Smooth muscle cell (in vitro differentiated cells): ENCODE data around the gene SMAD3. TPM values are rescaled to one million over a fixed set of nuclear protein-coding genes. Genes with fewer than 3 reads are reported as not detected.

Experiments used
- DNase-seq: peaks from one replicate; lab custom pipeline; 2025; ENCODE audit not compliant: unreplicated experiment; lab: John Stamatoyannopoulos, UW
- H2AFZ ChIP-seq: fragments of 200-600 bp; sonication (generic); 2 replicates; pipeline ENCODE4 v1.6.0; 2016; ENCODE audit warnings: antibody characterized with exemption, low read depth, mild to moderate bottlenecking
- H3F3A ChIP-seq: fragments of 200-600 bp; sonication (generic); 2 replicates; pipeline ENCODE4 v1.6.0; 2017; ENCODE audit warnings: antibody characterized with exemption, low read depth
- H3K27ac ChIP-seq: fragments of 200-600 bp; sonication (generic); 2 replicates; pipeline ENCODE4 v1.5.1; 2016; ENCODE audit warnings: low read depth, mild to moderate bottlenecking
- H3K27me3 ChIP-seq: fragments of 200-600 bp; sonication (generic); 2 replicates; pipeline ENCODE4 v1.6.1; 2016; ENCODE audit warnings: low read depth, mild to moderate bottlenecking
- H3K36me3 ChIP-seq: fragments of 200-600 bp; sonication (generic); 2 replicates; pipeline ENCODE4 v1.5.1; 2016; ENCODE audit warnings: low read depth
- H3K4me1 ChIP-seq: fragments of 200-600 bp; sonication (generic); 2 replicates; pipeline ENCODE4 v1.5.1; 2016; ENCODE audit warnings: low read depth
- H3K4me2 ChIP-seq: fragments of 200-600 bp; sonication (generic); 2 replicates; pipeline ENCODE4 v1.6.0; 2016; ENCODE audit warnings: mild to moderate bottlenecking
- H3K4me3 ChIP-seq: fragments of 200-600 bp; sonication (generic); 2 replicates; pipeline ENCODE4 v1.5.1; 2016; ENCODE audit warnings: mild to moderate bottlenecking
- H3K79me2 ChIP-seq: fragments of 200-600 bp; sonication (generic); 2 replicates; pipeline ENCODE4 v1.6.0; 2016; ENCODE audit warnings: low read depth, mild to moderate bottlenecking
- H3K9ac ChIP-seq: fragments of 200-600 bp; sonication (generic); 2 replicates; pipeline ENCODE4 v1.6.0; 2016; ENCODE audit warnings: low read depth
- H3K9me3 ChIP-seq: fragments of 200-600 bp; sonication (generic); replicated peaks from 2 replicates; pipeline ENCODE4 v1.5.1; 2016; ENCODE audit warnings: low read depth
- H4K20me1 ChIP-seq: fragments of 200-600 bp; sonication (generic); 2 replicates; pipeline ENCODE4 v1.6.0; 2016; ENCODE audit warnings: low read depth
- CTCF ChIP-seq: fragments of 200-600 bp; sonication (generic); IDR thresholded peaks from 2 replicates; pipeline ENCODE4 v1.5.1; 2017; ENCODE audit warnings: borderline replicate concordance, mild to moderate bottlenecking, antibody characterized with exemption; ENCODE audit not compliant: insufficient read depth, poor library complexity, severe bottlenecking
- WGBS: methylation state at CpG from one replicate; pipeline ENCODE4 v1.1.7; 2016; ENCODE audit warnings: low lambda C conversion rate; 5-methylcytosine and 5-hydroxymethylcytosine counted together
- polyA plus RNA-seq: library from polyadenylated mRNA; unstranded; fragments of >200 nt; fragmentation: Nextera tagmentation; extraction: Ambion mirVana; gene quantifications from 2 replicates; pipeline ENCODE4 v1.2.1, GENCODE V29; 2016
- total RNA-seq: library from RNA; depleted of rRNA; stranded (reverse); fragments of >200 nt; gene quantifications from 2 replicates; pipeline ENCODE4 v1.2.3, GENCODE V29; 2014

The SMAD3 gene
- total and polyA plus RNA-seq, 2 experiments from 2014 or later = 20.2 to 21.9 TPM

GRCh38 chr15:67061811-67062368, 3.5 kb upstream of the SMAD3 start:
- Histone ChIP-seq H2AFZ (no peak overlapping the region), H3K4me3 (no peak overlapping the region), H3K27ac (no peak overlapping the region), H3K9ac (no peak overlapping the region), H3K27me3 (no peaks in the 10 kb centered on the region), H3K9me3 (no peaks in the 10 kb centered on the region), H4K20me1 (peaks cover 1% of the 10 kb centered on the region), H3K79me2 (peaks cover 9% of the 10 kb centered on the region), H3K36me3 (no peaks in the 10 kb centered on the region), H3K4me2 (no peak overlapping the region), H3K4me1 (peaks cover 12% of the 10 kb centered on the region), H3F3A (peaks cover 15% of the 10 kb centered on the region)
- TF ChIP-seq CTCF = no peak
- DNase-seq = no peak
- 82% methylated on average over 3 of the region's 3 CpGs for WGBS

- Histone ChIP-seq H3K9ac (no peak overlapping the region), H3K27me3 (no peaks in the 10 kb centered on the region), H3K79me2 (peaks cover 14% of the 10 kb centered on the region), H3K4me1 (peaks cover 13% of the 10 kb centered on the region), H3K27ac (no peak overlapping the region), H3K9me3 (no peaks in the 10 kb centered on the region), H3K4me2 (no peak overlapping the region), H3K36me3 (no peaks in the 10 kb centered on the region), H4K20me1 (peaks cover 7% of the 10 kb centered on the region), H3F3A (peaks cover 15% of the 10 kb centered on the region), H3K4me3 (no peak overlapping the region), H2AFZ (no peak overlapping the region)
- 88% methylated on average over 3 of the region's 3 CpGs for WGBS
- no peak for TF ChIP-seq CTCF
- no peak for DNase-seq
Observed at GRCh38 chr15:67062369-67062985, 2.9 kb upstream of the SMAD3 start.

- H3K36me3 ChIP-seq = no peaks in the 10 kb centered on the region
- DNase-seq = no peak
- H3K27me3 ChIP-seq = no peaks in the 10 kb centered on the region
- peak overlapping the region; percentile 80 for H3K4me3 ChIP-seq
- peak overlapping the region; percentile 92 for H3K4me2 ChIP-seq
- 14% methylated on average over 33 of the region's 33 CpGs for WGBS
- H3K79me2 ChIP-seq = peaks cover 18% of the 10 kb centered on the region
- peak overlapping the region; percentile 78 for H3K9ac ChIP-seq
- H3K9me3 ChIP-seq = no peaks in the 10 kb centered on the region
- H3F3A ChIP-seq = peaks cover 21% of the 10 kb centered on the region
- H4K20me1 ChIP-seq = peaks cover 22% of the 10 kb centered on the region
- H3K4me1 ChIP-seq = peaks cover 28% of the 10 kb centered on the region
- TF ChIP-seq CTCF = no peak
- H2AFZ ChIP-seq = peak overlapping the region; percentile 13
- H3K27ac ChIP-seq = peak overlapping the region; percentile 92
Observed at GRCh38 chr15:67063689-67064606, 1.5 kb upstream of the SMAD3 start.
